Measurements from ENCODE around the gene RPS6KA3. TPM values are rescaled to one million over a fixed set of nuclear protein-coding genes. Genes with fewer than 3 reads are reported as not detected.

RPS6KA3 gene
- total and polyA plus RNA-seq, 2 donors (not counting 1 experiment from before 2014, with no cell fraction given) = 17.0 to 63.0 TPM

DNA sequence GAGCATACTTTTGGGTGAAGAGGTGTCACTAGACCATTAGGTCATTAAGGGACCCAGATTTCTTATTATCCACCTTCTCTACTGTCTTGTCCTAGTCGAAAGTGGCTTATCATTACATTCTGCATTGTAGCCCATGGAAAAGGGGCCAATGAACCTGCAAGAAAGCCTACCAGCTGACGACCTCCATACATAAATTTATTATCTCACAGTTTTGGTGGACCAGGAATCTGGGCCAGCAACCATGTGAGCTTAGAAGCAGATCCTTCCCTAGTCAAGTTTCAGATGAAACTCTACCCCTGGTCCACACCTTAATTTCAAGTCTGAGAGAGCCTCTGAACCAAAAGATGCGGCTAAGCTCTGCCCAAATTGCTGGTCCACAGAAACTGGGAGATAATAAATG, 37.6 kb downstream of the RPS6KA3 start:
- H3K4me2 ChIP-seq (replicated peaks; ENCODE audit: low read depth, low read length, poor library complexity, severe bottlenecking) = no peak overlapping the region
- Mint-ChIP-seq H3K4me3 (no peak overlapping the region), H3K9me3 (ENCODE audit: insufficient read depth) (no peaks in the 10 kb centered on the region), H3K4me1 (peaks cover 24% of the 10 kb centered on the region), H3K27ac (no peak overlapping the region), H3K27me3 (no peaks in the 10 kb centered on the region)
- peaks cover 0 to 14% of the 10 kb centered on the region in 2 experiments for H3K36me3 ChIP-seq (replicated peaks in 1 of 2; ENCODE audit: control extremely low read depth in 1 of 2, control insufficient read depth in 1 of 2, extremely low read depth in 1 of 2, insufficient read depth in 2 of 2, low read length in 1 of 2)
- ATAC-seq (ENCODE audit: low read depth) = no peak
- ChIA-PET POLR2A (interaction anchor here (0.6 kb wide), 1 partner anchor 204 kb away, joined by 3 read pairs; no protein-coding TSS in a partner anchor), CTCF (interaction anchor here (1.8 kb wide), 1 partner anchor 23 kb away, joined by 4 read pairs; no protein-coding TSS in a partner anchor)
- H2AFZ ChIP-seq (ENCODE audit: insufficient read depth, low read depth, low read length, poor library complexity, severe bottlenecking) = no peak overlapping the region
- no peak overlapping the region for H3K9ac ChIP-seq (ENCODE audit: low read length)
- no peak for DNase-seq
- H4K20me1 ChIP-seq (ENCODE audit: control insufficient read depth, insufficient read depth, low read length, poor library complexity, severe bottlenecking) = no peaks in the 10 kb centered on the region
- WGBS (ENCODE audit: insufficient coverage) = 100% methylated on average over 1 of the region's 3 CpGs
- intact Hi-C loops (cut with micrococcal nuclease) = no loop called here
- no peak overlapping the region for H3K27ac ChIP-seq (ENCODE audit: low read length in 2 of 2)
- H3K4me1 ChIP-seq (ENCODE audit: control insufficient read depth in 2 of 2, insufficient read depth in 2 of 2, low read length in 2 of 2) = peaks cover 4 to 8% of the 10 kb centered on the region in 2 donors
- TF ChIP-seq CTCF (IDR thresholded peaks at IDR 0.05) (no peak), EZH2 (IDR thresholded peaks at IDR 0.05; ENCODE audit: borderline replicate concordance, insufficient read depth, low read depth, low read length, poor library complexity, severe bottlenecking) (no peak)
- no peaks in the 10 kb centered on the region for H3K27me3 ChIP-seq (replicated peaks in 1 of 4; ENCODE audit: control extremely low read depth in 1 of 4, control insufficient read depth in 3 of 4, insufficient read depth in 4 of 4, low read length in 3 of 4)
- H3K9me3 ChIP-seq (ENCODE audit: control extremely low read depth in 1 of 3, control insufficient read depth in 2 of 3, insufficient read depth in 1 of 3, low read length in 2 of 3) = no peaks in the 10 kb centered on the region
- no peak overlapping the region for H3K4me3 ChIP-seq (ENCODE audit: control extremely low read depth in 1 of 5, extremely low read depth in 1 of 5, insufficient read depth in 1 of 5, low read depth in 2 of 5, low read length in 4 of 5)
- H3K79me2 ChIP-seq (ENCODE audit: control insufficient read depth, insufficient read depth, low read length) = peaks cover 18% of the 10 kb centered on the region

DNA sequence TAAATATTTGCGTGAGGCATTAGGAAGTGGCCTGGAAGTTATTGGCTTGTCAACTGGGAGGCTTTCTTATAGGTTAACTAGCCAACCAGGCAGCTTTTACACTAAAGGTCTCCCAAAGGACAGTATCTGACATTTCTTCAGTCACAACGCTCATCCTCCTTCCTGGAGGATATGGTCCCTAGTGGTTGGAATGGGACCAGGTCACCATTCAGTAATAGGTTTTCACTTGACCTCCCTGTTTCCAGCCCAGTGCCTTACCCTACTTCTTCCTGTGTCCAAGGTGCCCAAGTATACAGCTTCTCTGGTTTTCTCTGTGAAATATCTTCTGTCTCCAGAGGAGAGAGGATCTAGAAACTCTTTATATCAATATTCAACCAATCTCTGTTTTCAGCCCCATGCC, 38.5 kb downstream of the RPS6KA3 start:
- peaks cover 25% of the 10 kb centered on the region for H3K4me1 Mint-ChIP-seq
- no peak overlapping the region for H3K4me3 Mint-ChIP-seq
- no peaks in the 10 kb centered on the region for H4K20me1 ChIP-seq (ENCODE audit: control insufficient read depth, insufficient read depth, low read length, poor library complexity, severe bottlenecking)
- H3K9ac ChIP-seq (ENCODE audit: low read length) = no peak overlapping the region
- H3K9me3 ChIP-seq (ENCODE audit: control extremely low read depth in 1 of 3, control insufficient read depth in 2 of 3, insufficient read depth in 1 of 3, low read length in 2 of 3) = no peaks in the 10 kb centered on the region
- ChIA-PET POLR2A (interaction anchor here (0.6 kb wide), 1 partner anchor 205 kb away, joined by 3 read pairs; no protein-coding TSS in a partner anchor), CTCF (interaction anchor here (1.8 kb wide), 1 partner anchor 22 kb away, joined by 4 read pairs; no protein-coding TSS in a partner anchor)
- H3K4me3 ChIP-seq (ENCODE audit: control extremely low read depth in 1 of 5, extremely low read depth in 1 of 5, insufficient read depth in 1 of 5, low read depth in 2 of 5, low read length in 4 of 5) = no peak overlapping the region
- H3K79me2 ChIP-seq (ENCODE audit: control insufficient read depth, insufficient read depth, low read length) = peaks cover 23% of the 10 kb centered on the region
- intact Hi-C loops (cut with micrococcal nuclease) = no loop called here
- no peak overlapping the region for H2AFZ ChIP-seq (ENCODE audit: insufficient read depth, low read depth, low read length, poor library complexity, severe bottlenecking)
- ATAC-seq (ENCODE audit: low read depth) (no peak), DNase-seq (no peak)
- H3K27ac ChIP-seq (ENCODE audit: low read length in 2 of 2) = no peak overlapping the region
- H3K9me3 Mint-ChIP-seq (ENCODE audit: insufficient read depth) = no peaks in the 10 kb centered on the region
- no peaks in the 10 kb centered on the region for H3K27me3 Mint-ChIP-seq
- WGBS (ENCODE audit: insufficient coverage) = no CpG with 5 or more reads among the region's 2 CpGs
- TF ChIP-seq EZH2 (IDR thresholded peaks at IDR 0.05; ENCODE audit: borderline replicate concordance, insufficient read depth, low read depth, low read length, poor library complexity, severe bottlenecking) (no peak), CTCF (IDR thresholded peaks at IDR 0.05) (no peak)
- no peak overlapping the region for H3K4me2 ChIP-seq (replicated peaks; ENCODE audit: low read depth, low read length, poor library complexity, severe bottlenecking)
- H3K27ac Mint-ChIP-seq = no peak overlapping the region
- H3K4me1 ChIP-seq (ENCODE audit: control insufficient read depth in 2 of 2, insufficient read depth in 2 of 2, low read length in 2 of 2) = peaks cover 4 to 8% of the 10 kb centered on the region in 2 donors
- H3K27me3 ChIP-seq (replicated peaks in 1 of 4; ENCODE audit: control extremely low read depth in 1 of 4, control insufficient read depth in 3 of 4, insufficient read depth in 4 of 4, low read length in 3 of 4) = no peaks in the 10 kb centered on the region
- peaks cover 0 to 13% of the 10 kb centered on the region in 2 experiments for H3K36me3 ChIP-seq (replicated peaks in 1 of 2; ENCODE audit: control extremely low read depth in 1 of 2, control insufficient read depth in 1 of 2, extremely low read depth in 1 of 2, insufficient read depth in 2 of 2, low read length in 1 of 2)
